GM12864 (cell line): ENCODE data around the gene VPS4A.

Source experiments
- DNase-seq: peaks from one replicate; pipeline ENCODE4 v3.0.0-alpha.2; 2011; ENCODE audit warnings: low read depth
- H3K4me3 ChIP-seq: 2 replicates; pipeline ENCODE4 v1.5.1; 2011; ENCODE audit warnings: mild to moderate bottlenecking, low read depth, low read length, control low read depth
- TF ChIP-seq, protein P1 (sequence below): IDR thresholded peaks from 2 replicates; pipeline ENCODE4 v1.5.1; 2011; ENCODE audit warnings: low read depth, mild to moderate bottlenecking, moderate library complexity, low read length, control low read depth, inconsistent platforms; ENCODE audit errors: missing control alignments

The VPS4A gene

DNA sequence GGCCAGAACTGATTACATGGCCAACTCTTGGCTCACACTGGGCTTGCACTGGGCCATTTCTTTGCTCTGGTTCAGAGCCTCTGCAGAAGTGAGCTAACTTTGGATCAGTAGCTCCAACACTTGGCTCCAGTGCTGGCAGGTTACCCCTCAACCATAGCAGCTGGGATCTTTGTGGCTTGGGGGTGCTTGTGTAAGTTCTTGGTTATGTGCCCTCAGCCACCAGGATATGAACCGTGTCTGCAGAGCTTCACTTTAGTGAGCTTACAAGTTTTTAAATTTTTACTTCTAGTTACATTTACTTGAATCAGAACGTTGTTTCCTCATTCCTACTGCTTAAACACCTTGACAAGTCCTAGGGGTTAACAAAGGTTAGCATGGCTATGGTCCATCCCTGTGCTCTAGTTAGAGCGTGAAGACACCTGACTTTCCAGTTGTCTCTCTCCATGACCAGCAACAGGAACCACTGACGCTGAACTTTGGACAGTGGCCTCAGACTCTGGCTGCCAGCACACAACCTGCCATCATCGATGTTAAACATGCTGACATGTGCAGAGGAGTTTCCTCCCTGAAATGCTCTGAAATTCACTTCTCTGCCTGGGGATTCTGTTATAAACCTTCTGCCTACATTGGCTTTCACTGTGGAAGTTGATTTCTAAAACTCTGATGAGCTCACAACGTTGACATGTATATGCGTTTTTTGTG lies 15.2 kb downstream of the VPS4A start:
- H3K4me3 ChIP-seq: no peak overlapping the region
- TF ChIP-seq, protein P1, sequence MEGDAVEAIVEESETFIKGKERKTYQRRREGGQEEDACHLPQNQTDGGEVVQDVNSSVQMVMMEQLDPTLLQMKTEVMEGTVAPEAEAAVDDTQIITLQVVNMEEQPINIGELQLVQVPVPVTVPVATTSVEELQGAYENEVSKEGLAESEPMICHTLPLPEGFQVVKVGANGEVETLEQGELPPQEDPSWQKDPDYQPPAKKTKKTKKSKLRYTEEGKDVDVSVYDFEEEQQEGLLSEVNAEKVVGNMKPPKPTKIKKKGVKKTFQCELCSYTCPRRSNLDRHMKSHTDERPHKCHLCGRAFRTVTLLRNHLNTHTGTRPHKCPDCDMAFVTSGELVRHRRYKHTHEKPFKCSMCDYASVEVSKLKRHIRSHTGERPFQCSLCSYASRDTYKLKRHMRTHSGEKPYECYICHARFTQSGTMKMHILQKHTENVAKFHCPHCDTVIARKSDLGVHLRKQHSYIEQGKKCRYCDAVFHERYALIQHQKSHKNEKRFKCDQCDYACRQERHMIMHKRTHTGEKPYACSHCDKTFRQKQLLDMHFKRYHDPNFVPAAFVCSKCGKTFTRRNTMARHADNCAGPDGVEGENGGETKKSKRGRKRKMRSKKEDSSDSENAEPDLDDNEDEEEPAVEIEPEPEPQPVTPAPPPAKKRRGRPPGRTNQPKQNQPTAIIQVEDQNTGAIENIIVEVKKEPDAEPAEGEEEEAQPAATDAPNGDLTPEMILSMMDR: no peak
- DNase-seq: no peak

DNA sequence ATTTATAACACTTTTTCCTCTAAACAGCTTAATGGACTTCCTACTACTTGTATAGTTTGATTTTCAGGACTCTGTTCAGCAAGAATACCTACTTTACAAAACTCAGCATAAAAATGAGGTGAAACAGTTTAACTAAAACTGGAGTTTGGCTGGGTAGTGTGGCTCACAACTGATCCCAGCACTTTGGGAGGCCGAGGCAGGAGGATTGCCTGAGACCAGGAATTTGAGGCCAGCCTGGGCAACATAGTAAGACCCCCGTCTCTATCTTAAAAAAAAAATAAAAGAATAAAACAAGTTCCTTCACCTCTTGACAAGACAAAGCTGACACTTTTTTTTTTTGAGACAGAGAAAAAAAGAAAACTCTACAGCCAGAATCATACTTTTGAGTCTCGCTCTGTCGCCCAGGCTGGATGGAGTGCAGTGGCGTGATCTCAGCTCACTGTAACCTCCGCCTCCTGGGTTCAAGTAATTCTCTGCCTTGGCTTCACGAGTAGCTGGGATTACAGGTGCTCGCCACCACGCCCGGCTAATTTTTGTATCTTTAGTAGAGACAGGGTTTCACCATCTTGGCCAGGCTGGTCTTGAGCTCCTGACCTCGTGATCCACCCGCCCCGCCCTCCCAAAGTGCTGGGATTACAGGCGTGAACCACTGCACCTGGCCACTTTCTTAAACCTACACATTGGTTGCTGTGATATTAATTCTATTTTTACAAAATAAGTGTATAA lies 16.6 kb downstream of the VPS4A start:
- TF ChIP-seq, protein P1: no peak
- no peak overlapping the region; the same call in 1 of the 2 replicates for H3K4me3 ChIP-seq
- no peak for DNase-seq

DNA sequence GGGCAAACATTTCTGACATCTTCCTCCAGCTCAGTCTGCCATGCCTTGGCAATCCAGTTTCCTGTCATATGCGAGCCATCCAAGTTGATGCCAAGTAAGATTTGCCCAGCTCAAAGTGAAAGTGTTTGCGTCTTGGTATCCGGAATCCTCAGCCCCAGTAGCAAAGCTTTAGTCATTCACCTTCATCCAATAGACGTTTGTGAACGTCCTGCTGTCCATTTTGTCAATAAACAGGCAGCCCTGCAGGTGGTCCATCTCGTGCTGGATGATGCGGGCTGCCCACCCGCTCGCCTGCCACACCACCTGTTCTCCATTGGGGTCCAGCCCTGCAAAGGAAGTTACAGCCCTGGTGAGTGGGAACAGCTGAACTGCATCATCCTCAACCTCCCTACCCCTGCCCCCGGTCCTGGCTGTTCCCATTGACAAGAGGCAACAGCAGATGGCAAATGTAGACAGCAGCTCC lies 17.7 kb downstream of the VPS4A start:
- TF ChIP-seq, protein P1: no peak
- H3K4me3 ChIP-seq: peak overlapping the region; percentile 60
- no peak for DNase-seq

DNA sequence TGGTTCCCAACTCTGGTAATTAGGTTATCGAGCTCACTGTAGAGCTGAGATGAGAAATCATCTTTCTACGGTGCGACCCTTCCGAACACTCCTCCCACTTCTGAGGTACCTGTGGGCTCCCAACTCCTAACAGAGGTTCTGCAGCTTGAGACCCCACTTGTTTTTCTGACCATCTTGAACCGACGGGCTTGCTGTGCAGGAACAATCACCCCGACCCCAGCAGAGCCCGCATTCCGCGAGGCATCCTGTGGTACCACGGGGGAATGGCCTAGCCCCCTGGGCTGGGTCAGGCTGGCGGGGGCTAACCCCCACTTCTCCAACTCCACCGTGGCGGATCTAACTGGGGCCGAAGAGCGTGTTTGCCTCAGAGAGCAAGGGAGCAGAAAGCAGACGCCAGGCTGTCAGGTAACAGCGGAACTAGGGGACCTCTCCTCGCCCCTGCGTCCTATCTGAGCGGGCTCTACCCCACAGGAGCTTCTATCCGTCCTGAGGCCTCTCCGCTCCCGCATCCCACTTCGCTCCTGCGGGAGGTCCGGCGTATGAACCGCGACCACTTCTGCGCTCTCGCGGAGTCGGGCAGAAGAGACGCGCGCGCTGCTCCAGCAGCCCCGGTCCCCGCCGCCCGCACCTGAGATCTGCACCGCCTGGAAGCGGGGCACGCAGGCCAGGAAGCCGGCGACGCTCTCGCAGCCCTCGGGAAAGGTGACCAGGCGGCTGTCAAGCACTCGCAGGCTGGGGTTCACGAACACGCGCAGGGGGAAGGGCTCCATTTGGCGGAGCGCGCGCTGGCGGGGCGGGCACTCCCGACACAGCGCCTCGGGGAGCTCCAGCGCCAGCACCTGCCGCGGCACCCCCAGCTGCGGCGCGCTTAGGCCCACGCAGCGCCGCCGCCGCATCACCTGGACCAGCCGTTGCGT lies 18.5 kb downstream of the VPS4A start:
- TF ChIP-seq, protein P1: no peak
- peak overlapping the region; percentile 60 for H3K4me3 ChIP-seq
- DNase-seq: no peak

DNA sequence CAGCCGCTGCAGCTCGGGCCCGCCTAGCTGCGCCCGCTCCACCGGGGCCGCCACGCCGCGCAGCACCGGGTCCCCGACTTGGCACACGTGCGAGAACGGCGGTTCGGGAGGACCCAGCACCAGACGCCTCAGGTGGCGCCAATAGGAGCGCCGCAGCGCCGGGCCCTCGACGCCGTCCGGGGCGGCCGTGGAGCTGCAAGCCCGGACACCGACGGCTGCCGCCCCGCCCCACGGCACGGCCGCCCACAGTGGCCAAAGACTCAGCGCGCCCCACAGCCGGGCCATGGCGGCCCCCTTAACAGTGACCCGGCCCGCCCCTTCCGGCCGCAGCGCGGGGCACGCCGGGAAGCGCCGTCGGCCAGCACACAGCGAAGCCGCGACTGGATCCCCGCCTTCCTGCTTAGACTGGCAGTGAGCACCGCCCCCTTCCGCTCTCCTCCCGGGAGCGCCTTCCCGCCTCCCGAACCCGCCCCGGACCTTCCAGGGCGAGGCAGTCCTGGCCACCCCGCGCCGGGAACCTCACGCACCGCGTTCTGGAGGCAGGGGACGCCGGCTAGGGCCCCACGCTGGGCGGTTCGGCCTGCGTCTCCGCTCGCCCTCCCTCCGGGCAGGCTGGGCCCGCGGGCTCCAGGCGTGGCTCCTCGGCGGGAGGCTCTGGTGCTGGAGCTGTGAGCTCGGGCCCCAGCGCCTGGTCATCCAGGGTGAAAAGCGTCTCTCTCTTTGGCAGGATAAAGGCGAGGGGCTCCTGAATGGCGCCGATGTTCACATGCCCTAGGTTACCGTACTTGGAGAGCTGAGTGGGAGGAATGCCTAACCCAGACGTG lies 19.3 kb downstream of the VPS4A start, which contains the start of gene PDF:
TSS of gene PDF (minus strand) at position 303 of the 824 bp plus-strand sequence. CDS start at position 285, 18 bp downstream.
- peak; percentile 59 for DNase-seq
- TF ChIP-seq, protein P1: no peak

DNA sequence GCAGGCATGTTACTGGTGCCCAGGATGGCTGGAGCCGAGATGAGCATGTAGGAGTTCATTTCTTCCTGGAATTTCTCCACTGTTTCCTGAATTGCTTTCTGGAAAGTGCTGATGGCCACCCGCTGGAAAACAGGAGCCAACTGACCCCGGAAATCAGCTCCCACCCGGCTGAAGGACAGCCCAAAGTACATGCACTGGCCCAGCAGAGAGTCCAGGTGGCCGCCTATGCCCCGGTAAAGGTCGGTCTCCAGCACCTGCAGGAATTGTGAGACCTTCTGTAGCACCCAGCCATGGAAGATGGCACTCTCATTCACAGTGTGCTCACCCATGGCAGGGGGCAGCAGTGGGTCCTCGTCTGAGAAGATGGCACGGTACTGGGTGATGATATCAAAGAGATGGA lies 23.5 kb downstream of the VPS4A start:
- TF ChIP-seq, protein P1: no peak
- H3K4me3 ChIP-seq: no peak overlapping the region
- no peak for DNase-seq

More for the DNA sequence above, 19.3 kb downstream of the VPS4A start, which contains the start of gene PDF:
- peak within 1 kb of the TSS; percentile 60 for H3K4me3 ChIP-seq
